OCI-LY3 (cell line): ENCODE measurements around the gene GALNT18.

Experiments
- H2AFZ ChIP-seq: fragments of 200-600, 300-600 bp; shearing (Covaris generic); 2 replicates; pipeline ENCODE4 v1.6.0; 2014; ENCODE audit warnings: antibody characterized with exemption, low read depth, low read length
- H3K27ac ChIP-seq: fragments of 200-600, 300-600 bp; sonication (generic); 2 replicates; pipeline ENCODE4 v1.5.1; 2014; ENCODE audit warnings: mild to moderate bottlenecking, low read length, moderate library complexity, mixed read lengths
- H3K27me3 ChIP-seq: fragments of 200-600, 300-600 bp; sonication (generic); 2 replicates; pipeline ENCODE4 v1.6.1; 2014; ENCODE audit warnings: low read depth, low read length, mixed read lengths
- H3K36me3 ChIP-seq: fragments of 200-600, 300-600 bp; sonication (generic); replicated peaks from 2 replicates; pipeline ENCODE3; 2014; ENCODE audit warnings: low read depth, low read length, mixed read lengths
- H3K4me1 ChIP-seq: fragments of 300-600, 200-600 bp; sonication (generic); 2 replicates; pipeline ENCODE4 v1.6.1; 2014; ENCODE audit warnings: low read length, mixed read lengths
- H3K4me2 ChIP-seq: fragments of 200-600, 300-600 bp; sonication (generic); 2 replicates; pipeline ENCODE4 v1.6.1; 2014; ENCODE audit warnings: low read length, mixed read lengths
- H3K4me3 ChIP-seq: fragments of 300-600, 200-600 bp; sonication (generic); 2 replicates; pipeline ENCODE4 v1.5.1; 2014; ENCODE audit warnings: antibody characterized with exemption, mild to moderate bottlenecking, low read length, moderate library complexity
- H3K79me2 ChIP-seq: fragments of 300-600, 200-600 bp; shearing (Covaris generic); 2 replicates; pipeline ENCODE4 v1.6.1; 2014; ENCODE audit warnings: mild to moderate bottlenecking, low read length, mixed read lengths
- H3K9ac ChIP-seq: fragments of 300-600, 200-600 bp; shearing (Covaris generic); 2 replicates; pipeline ENCODE4 v1.6.0; 2014; ENCODE audit warnings: mild to moderate bottlenecking, low read length, moderate library complexity
- H3K9me3 ChIP-seq: fragments of 200-600, 300-600 bp; shearing (Covaris generic); 2 replicates; pipeline ENCODE4 v1.6.1; 2014; ENCODE audit warnings: low read length, mixed read lengths; ENCODE audit not compliant: insufficient read depth
- H4K20me1 ChIP-seq: fragments of 200-600, 300-600 bp; sonication (generic); 2 replicates; pipeline ENCODE4 v1.6.1; 2016; ENCODE audit warnings: low read length, mixed read lengths; ENCODE audit not compliant: insufficient read depth
- EZH2phosphoT487 ChIP-seq: fragments of 200-600 bp; shearing (Covaris generic); IDR thresholded peaks from 2 replicates; pipeline ENCODE4 v1.6.1; 2018; ENCODE audit warnings: antibody characterized with exemption, mixed run types, low read depth
- TF ChIP-seq, protein P1 (sequence below): fragments of 200-600, 300-600 bp; sonication (generic); IDR thresholded peaks from 2 replicates; pipeline ENCODE4 v1.5.1; 2014; ENCODE audit warnings: antibody characterized with exemption, low read length, low read depth

GALNT18 gene

DNA sequence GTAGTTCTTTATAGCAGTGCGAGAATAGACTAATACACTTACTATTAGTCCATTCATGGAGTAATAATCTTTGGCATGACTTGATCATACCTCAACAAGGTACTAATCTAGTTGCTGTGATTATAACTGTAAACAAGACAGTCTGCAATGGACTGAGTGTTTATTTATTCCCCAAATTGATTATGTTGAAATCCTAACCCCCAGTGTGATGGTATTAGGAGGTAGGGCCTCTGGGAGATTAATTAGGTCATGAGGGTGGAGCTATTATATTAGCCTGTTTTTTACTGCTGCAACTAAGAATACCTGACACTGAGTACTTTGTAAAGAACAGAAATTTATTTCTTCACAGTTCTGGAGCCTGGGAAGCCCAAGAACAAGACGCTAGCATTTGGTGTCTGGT, 237.8 kb downstream of the GALNT18 start:
- TF ChIP-seq, protein P1, sequence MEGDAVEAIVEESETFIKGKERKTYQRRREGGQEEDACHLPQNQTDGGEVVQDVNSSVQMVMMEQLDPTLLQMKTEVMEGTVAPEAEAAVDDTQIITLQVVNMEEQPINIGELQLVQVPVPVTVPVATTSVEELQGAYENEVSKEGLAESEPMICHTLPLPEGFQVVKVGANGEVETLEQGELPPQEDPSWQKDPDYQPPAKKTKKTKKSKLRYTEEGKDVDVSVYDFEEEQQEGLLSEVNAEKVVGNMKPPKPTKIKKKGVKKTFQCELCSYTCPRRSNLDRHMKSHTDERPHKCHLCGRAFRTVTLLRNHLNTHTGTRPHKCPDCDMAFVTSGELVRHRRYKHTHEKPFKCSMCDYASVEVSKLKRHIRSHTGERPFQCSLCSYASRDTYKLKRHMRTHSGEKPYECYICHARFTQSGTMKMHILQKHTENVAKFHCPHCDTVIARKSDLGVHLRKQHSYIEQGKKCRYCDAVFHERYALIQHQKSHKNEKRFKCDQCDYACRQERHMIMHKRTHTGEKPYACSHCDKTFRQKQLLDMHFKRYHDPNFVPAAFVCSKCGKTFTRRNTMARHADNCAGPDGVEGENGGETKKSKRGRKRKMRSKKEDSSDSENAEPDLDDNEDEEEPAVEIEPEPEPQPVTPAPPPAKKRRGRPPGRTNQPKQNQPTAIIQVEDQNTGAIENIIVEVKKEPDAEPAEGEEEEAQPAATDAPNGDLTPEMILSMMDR, result no peak
- TF ChIP-seq EZH2phosphoT487, result no peak
- H3K4me3 ChIP-seq, result no peak overlapping the region

DNA sequence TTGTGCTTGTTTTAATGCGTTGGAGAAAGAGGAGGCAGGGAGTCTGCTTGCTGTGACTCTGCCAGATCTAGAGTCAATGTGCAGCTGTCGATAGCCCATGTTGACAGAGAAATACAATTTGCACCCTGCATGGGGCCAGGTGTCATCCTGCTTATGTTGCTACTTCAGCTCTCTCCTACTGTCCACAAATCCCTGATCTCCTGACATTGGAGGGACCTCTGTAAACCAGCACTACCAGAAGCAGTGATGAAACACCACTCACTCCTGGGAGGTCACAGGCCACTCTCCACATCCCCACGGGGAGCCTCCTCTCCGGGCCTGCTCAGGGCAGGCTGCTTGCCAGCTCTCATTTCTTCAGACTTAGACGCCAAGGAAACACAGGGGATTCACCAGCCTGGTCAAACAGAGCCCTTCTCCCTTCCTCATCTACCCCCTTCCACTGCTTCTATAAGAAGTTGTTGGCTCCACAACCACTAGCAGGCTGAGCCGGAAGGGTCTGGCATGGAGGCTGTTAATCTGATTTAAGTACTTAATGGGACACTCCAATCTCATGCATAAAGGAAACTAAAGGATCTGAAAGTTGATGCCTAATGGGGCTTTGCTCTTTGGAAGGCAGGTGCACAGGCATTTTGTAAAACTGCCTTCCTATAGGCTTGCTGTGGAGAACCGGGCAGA, 238.8 kb downstream of the GALNT18 start:
- Histone ChIP-seq H3K27ac (no peak overlapping the region), H3K4me3 (no peak overlapping the region), H3K4me2 (no peak overlapping the region), H3K9ac (no peak overlapping the region), H4K20me1 (no peaks in the 10 kb centered on the region), H3K79me2 (no peaks in the 10 kb centered on the region), H3K36me3 (no peaks in the 10 kb centered on the region), H2AFZ (no peak overlapping the region), H3K27me3 (peaks cover 6% of the 10 kb centered on the region; the same call in 1 of the 2 replicates), H3K9me3 (no peaks in the 10 kb centered on the region), H3K4me1 (no peaks in the 10 kb centered on the region)
- no peak for TF ChIP-seq EZH2phosphoT487
- TF ChIP-seq, protein P1, result no peak

More for the DNA sequence above, 237.8 kb downstream of the GALNT18 start:
- H3K4me1 ChIP-seq, result no peaks in the 10 kb centered on the region
- H3K4me2 ChIP-seq, result no peak overlapping the region
- H3K27me3 ChIP-seq, result peaks cover 16% of the 10 kb centered on the region
- H2AFZ ChIP-seq, result no peak overlapping the region
- no peaks in the 10 kb centered on the region for H4K20me1 ChIP-seq
- H3K9me3 ChIP-seq, result no peaks in the 10 kb centered on the region
- H3K27ac ChIP-seq, result no peak overlapping the region
- no peaks in the 10 kb centered on the region for H3K36me3 ChIP-seq
- no peak overlapping the region for H3K9ac ChIP-seq
- no peaks in the 10 kb centered on the region for H3K79me2 ChIP-seq

DNA sequence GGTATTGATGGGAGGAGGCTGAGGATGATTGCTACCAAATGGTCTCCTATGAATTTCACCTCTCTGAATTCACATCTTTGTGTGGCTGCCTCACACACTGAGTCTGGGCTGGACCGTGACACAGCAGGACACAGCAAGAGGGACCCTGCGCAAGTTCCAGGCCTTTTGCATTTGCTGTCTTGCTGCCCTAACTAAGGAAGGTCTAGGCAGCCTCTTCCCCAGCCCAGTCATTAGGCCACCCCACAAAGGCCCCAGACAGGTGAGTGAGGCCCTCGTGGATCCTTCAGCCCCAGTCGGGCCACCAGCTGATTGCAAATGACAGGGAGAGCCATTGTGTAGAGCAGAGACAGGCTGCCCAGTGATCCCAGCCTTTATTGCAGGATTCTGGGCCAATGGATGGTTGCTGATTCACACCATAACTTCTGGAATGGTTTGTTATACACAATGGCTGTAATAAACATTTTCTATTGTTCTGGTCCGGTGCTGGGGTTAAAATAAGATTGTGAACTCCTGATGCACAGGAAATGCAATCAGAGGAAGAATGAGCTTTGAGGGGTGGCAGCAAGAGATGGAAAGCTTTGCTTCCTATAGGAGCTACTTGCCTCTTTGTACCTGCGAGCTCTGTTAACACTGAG, 240.2 kb downstream of the GALNT18 start:
- H3K27me3 ChIP-seq, result peaks cover 9% of the 10 kb centered on the region; the same call in 1 of the 2 replicates
- TF ChIP-seq EZH2phosphoT487, result no peak
- TF ChIP-seq, protein P1, result no peak
- no peaks in the 10 kb centered on the region for H3K36me3 ChIP-seq
- no peak overlapping the region for H2AFZ ChIP-seq
- no peaks in the 10 kb centered on the region for H3K4me1 ChIP-seq
- H3K9ac ChIP-seq, result no peak overlapping the region
- no peak overlapping the region for H3K4me2 ChIP-seq
- H3K79me2 ChIP-seq, result no peaks in the 10 kb centered on the region
- no peak overlapping the region for H3K27ac ChIP-seq
- no peaks in the 10 kb centered on the region for H3K9me3 ChIP-seq
- no peaks in the 10 kb centered on the region for H4K20me1 ChIP-seq
- no peak overlapping the region for H3K4me3 ChIP-seq

DNA sequence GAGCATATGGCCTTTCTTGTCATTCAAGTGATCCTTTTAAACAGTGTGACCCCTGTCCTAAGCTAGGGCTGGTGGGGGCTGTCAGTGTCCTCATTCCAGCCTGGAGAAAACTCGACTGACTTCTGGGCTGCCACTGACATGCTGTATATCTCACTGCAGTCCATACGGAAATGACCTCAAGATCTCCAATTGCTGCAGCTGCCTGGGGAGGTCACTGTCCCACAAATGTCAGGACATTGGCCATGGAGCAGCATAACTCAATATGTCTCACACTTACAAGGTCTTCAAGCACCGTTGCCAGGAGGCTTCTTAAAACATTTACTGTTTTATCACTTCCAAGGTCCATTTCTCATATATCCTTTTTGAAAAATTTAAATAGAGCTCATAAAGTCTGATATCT, 240.9 kb downstream of the GALNT18 start:
- Histone ChIP-seq H3K4me1 (no peaks in the 10 kb centered on the region), H3K79me2 (no peaks in the 10 kb centered on the region), H4K20me1 (no peaks in the 10 kb centered on the region), H3K36me3 (no peaks in the 10 kb centered on the region), H3K9me3 (no peaks in the 10 kb centered on the region), H3K9ac (no peak overlapping the region), H3K4me2 (no peak overlapping the region), H3K4me3 (no peak overlapping the region), H3K27ac (no peak overlapping the region), H3K27me3 (peaks cover 9% of the 10 kb centered on the region; the same call in 1 of the 2 replicates), H2AFZ (no peak overlapping the region)
- TF ChIP-seq, protein P1, result no peak
- TF ChIP-seq EZH2phosphoT487, result no peak
